ENCODE measurements around the gene CLPTM1L.
"Not testable (repeated sequence)": the region's sequence is repeated elsewhere in the genome, so short reads cannot be mapped to it uniquely, and the experiment has no call there.

DNA sequence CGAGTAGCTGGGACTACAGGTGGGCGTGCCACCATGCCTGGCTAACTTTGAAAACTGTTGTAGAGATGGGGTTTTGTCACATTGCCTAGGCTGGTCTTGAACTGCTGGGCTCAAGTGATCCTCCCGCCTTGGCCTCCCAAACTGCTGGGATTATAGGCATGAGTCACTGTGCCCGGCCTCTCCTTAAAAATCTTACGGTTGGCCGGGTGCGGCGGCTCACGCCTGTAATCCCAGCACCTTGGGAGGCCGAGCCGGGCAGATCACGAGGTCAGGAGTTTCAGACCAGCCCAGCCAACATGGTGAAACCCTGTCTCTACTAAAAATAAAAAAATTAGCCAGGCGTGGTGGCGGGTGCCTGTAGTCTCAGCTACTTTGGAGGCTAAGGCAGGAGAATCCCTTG, 2.2 kb downstream of the CLPTM1L start:
- TF ChIP-seq, protein P1, sequence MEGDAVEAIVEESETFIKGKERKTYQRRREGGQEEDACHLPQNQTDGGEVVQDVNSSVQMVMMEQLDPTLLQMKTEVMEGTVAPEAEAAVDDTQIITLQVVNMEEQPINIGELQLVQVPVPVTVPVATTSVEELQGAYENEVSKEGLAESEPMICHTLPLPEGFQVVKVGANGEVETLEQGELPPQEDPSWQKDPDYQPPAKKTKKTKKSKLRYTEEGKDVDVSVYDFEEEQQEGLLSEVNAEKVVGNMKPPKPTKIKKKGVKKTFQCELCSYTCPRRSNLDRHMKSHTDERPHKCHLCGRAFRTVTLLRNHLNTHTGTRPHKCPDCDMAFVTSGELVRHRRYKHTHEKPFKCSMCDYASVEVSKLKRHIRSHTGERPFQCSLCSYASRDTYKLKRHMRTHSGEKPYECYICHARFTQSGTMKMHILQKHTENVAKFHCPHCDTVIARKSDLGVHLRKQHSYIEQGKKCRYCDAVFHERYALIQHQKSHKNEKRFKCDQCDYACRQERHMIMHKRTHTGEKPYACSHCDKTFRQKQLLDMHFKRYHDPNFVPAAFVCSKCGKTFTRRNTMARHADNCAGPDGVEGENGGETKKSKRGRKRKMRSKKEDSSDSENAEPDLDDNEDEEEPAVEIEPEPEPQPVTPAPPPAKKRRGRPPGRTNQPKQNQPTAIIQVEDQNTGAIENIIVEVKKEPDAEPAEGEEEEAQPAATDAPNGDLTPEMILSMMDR (conservative IDR thresholded peaks at IDR 0.05 in 1 of 2, IDR thresholded peaks at IDR 0.05 in 1 of 2; ENCODE audit: extremely low read depth in 1 of 2, insufficient read depth in 1 of 2, low read depth in 1 of 2, low read length in 2 of 2), result not testable (repeated sequence)
- TF ChIP-seq EZH2 (IDR thresholded peaks at IDR 0.05; ENCODE audit: borderline replicate concordance, low read length), result not testable (repeated sequence)

All from mammary epithelial cell (primary cell).